HepG2 (cell line): ENCODE results near the gene UCKL1. TPM values are rescaled to one million over a fixed set of nuclear protein-coding genes. Genes with fewer than 3 reads are reported as not detected.

Source experiments
- AHR ChIP-seq: IDR thresholded peaks from 2 replicates; pipeline ENCODE4 v1.6.1; 2018; ENCODE audit warnings: missing genetic modification reagents, missing compliant biosample characterization
- BRD4 ChIP-seq: sonication (generic); formaldehyde crosslinking; IDR thresholded peaks from 2 replicates; pipeline ENCODE4 v1.4.0; 2020; ENCODE audit warnings: missing genetic modification reagents
- CHD2 ChIP-seq: IDR thresholded peaks from 2 replicates; pipeline ENCODE4 v1.6.1; 2011; ENCODE audit warnings: low read depth, low read length, improper control_type of control experiment
- CHD4 ChIP-seq: fragments of 200-600 bp; sonication (generic); IDR thresholded peaks from 2 replicates; pipeline ENCODE4 v1.7.0; 2017; ENCODE audit warnings: mild to moderate bottlenecking, low read length, borderline replicate concordance
- DNMT1 ChIP-seq: sonication (generic); formaldehyde crosslinking; IDR thresholded peaks from 2 replicates; pipeline ENCODE4 v1.5.1; 2020; ENCODE audit warnings: mild to moderate bottlenecking, missing genetic modification reagents
- EEA1 ChIP-seq: sonication (generic); formaldehyde crosslinking; IDR thresholded peaks from 2 replicates; pipeline ENCODE4 v1.5.1; 2020; ENCODE audit warnings: mild to moderate bottlenecking, missing genetic modification reagents, borderline replicate concordance
- FOSL1 ChIP-seq: sonication (generic); formaldehyde crosslinking; IDR thresholded peaks from 2 replicates; pipeline ENCODE4 v1.9.0; 2021; ENCODE audit warnings: missing genetic modification reagents, borderline replicate concordance
- HNRNPH1 ChIP-seq: fragments of 200-400 bp; formaldehyde crosslinking; optimal IDR thresholded peaks from 2 replicates; pipeline ENCODE3; 2017; ENCODE audit warnings: mild to moderate bottlenecking, low read depth, low read length
- JUND ChIP-seq: sonication (generic); formaldehyde crosslinking; IDR thresholded peaks from 2 replicates; pipeline ENCODE4 v1.8.0; 2022; ENCODE audit warnings: mild to moderate bottlenecking, missing genetic modification reagents
- KDM4B ChIP-seq: sonication (generic); formaldehyde crosslinking; IDR thresholded peaks from 2 replicates; pipeline ENCODE4 v1.4.0; 2020; ENCODE audit warnings: missing genetic modification reagents
- MED13 ChIP-seq: sonication (generic); formaldehyde crosslinking; IDR thresholded peaks from 2 replicates; pipeline ENCODE4 v1.5.0; 2020; ENCODE audit warnings: missing genetic modification reagents
- MTA1 ChIP-seq: sonication (generic); formaldehyde crosslinking; IDR thresholded peaks from 2 replicates; pipeline ENCODE4 v1.4.0; 2020; ENCODE audit warnings: missing genetic modification reagents, mild to moderate bottlenecking, borderline replicate concordance
- MXI1 ChIP-seq: IDR thresholded peaks from 3 replicates; pipeline ENCODE4 v1.6.1; 2012; ENCODE audit warnings: low read depth, low read length, inconsistent platforms, borderline replicate concordance
- NFKB2 ChIP-seq: sonication (generic); formaldehyde crosslinking; IDR thresholded peaks from 2 replicates; pipeline ENCODE4 v1.4.0; 2020; ENCODE audit warnings: missing genetic modification reagents, borderline replicate concordance
- RFX5 ChIP-seq: IDR thresholded peaks from 2 replicates; pipeline ENCODE4 v1.6.1; 2011; ENCODE audit warnings: low read depth, low read length, improper control_type of control experiment
- TAF15 ChIP-seq: fragments of 200-400 bp; formaldehyde crosslinking; IDR thresholded peaks from one replicate; pipeline ENCODE4 v1.6.1; 2018; ENCODE audit warnings: mild to moderate bottlenecking, low read depth, low read length; ENCODE audit not compliant: poor library complexity, severe bottlenecking
- ZNF451 ChIP-seq: sonication (generic); formaldehyde crosslinking; IDR thresholded peaks from 2 replicates; pipeline ENCODE4 v1.5.0; 2020; ENCODE audit warnings: mild to moderate bottlenecking, missing genetic modification reagents
- ZNF550 ChIP-seq: sonication (generic); formaldehyde crosslinking; IDR thresholded peaks from 2 replicates; pipeline ENCODE4 v1.4.0; 2020; ENCODE audit warnings: mild to moderate bottlenecking, missing genetic modification reagents, borderline replicate concordance
- ZNF589 ChIP-seq: sonication (generic); formaldehyde crosslinking; conservative IDR thresholded peaks from 2 replicates; pipeline ENCODE4 v1.8.0; 2022; ENCODE audit warnings: mild to moderate bottlenecking, moderate library complexity, missing genetic modification reagents
- ZNF713 ChIP-seq: sonication (generic); formaldehyde crosslinking; IDR thresholded peaks from 2 replicates; pipeline ENCODE4 v1.4.0; 2020; ENCODE audit warnings: mild to moderate bottlenecking, missing genetic modification reagents
- polyA plus RNA-seq, 8 experiments: library from polyadenylated mRNA; depleted of rRNA in 3 of 8; stranded (reverse) in 7 of 8; unstranded in 1 of 8; fragments of >200 nt; fragmentation: Illumina TruSeq in 4 of 8; extraction: Trizol in 4 of 8; gene quantifications; 2 replicates each; pipeline versions ENCODE4 v1.2.1 to v1.2.3, GENCODE V29; 2011 to 2016; ENCODE audit warnings: low read depth in 4 of 8, missing spikeins in 1 of 8, mixed read lengths in 1 of 8; ENCODE audit not compliant: insufficient read depth in 1 of 8
- total RNA-seq, 5 experiments: library from RNA; depleted of rRNA; stranded (reverse); fragments of >200 nt; fragmentation: Illumina TruSeq; extraction: Trizol; gene quantifications; 2 replicates each; pipeline ENCODE4 v1.2.3, GENCODE V29; 2016; ENCODE audit warnings: low read depth in 1 of 5
- TF ChIP-seq, protein P1 (sequence below): sonication (generic); formaldehyde crosslinking; conservative IDR thresholded peaks from 2 replicates; pipeline ENCODE4 v1.4.0; 2020; ENCODE audit warnings: missing genetic modification reagents
- TF ChIP-seq, protein P2 (sequence below): sonication (generic); formaldehyde crosslinking; IDR thresholded peaks from 2 replicates; pipeline ENCODE4 v1.4.0; 2020; ENCODE audit warnings: mild to moderate bottlenecking, missing genetic modification reagents
- TF ChIP-seq, protein P3 (sequence below): sonication (generic); formaldehyde crosslinking; IDR thresholded peaks from 2 replicates; pipeline ENCODE4 v1.9.0; 2022; ENCODE audit warnings: low read depth, missing genetic modification reagents

UCKL1 gene
- total and polyA plus RNA-seq, 2 of the 13 experiments (the other 11 are each of a cell fraction or from before 2014, with no cell fraction given), result 50.2 to 126 TPM

DNA sequence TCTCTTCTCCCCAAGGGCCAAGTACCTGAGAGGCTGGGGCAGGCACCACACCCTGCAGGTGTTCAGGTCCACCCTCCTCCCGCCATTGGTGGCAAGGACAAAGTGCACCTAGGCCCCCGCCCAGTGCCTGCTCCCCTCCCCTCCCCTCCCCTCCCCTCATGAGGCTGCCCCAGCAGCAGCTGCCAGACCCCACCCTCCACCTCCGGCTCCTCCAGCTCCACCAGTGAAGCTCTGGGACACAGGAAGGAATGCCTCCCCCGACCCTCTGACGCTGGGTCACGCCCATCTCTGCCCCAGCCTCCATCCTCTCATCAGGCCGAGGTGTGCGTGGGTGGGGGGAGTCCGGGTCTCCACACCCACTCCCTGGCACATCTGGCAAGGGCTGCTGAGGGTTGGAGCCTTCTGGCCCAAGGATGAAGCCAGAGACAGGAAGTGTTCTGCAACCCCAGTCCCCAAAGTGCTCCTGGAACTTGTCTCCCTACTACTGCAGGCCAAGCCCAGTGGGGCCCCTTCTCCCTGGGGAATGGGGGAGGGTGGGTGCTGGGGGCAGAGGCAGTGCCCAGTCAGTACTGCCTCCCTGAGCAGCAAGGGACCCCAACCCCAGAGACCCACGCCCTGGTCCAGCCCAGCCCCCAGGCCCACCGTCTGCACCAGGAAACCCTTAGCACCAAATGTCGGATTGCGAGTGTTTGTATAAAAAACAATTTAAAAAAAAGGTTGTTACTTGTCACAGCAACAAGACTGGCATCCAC is 1.6 kb upstream of the UCKL1 start (continued):
- peak; percentile 44; the same call in 1 of the 2 replicates for TF ChIP-seq BRD4 (CRISPR knock-in tag)
- TF ChIP-seq DNMT1 (CRISPR knock-in tag), result peak; percentile 30; the same call in 1 of the 2 replicates
- TF ChIP-seq CHD4, result no peak
- TF ChIP-seq TAF15, result peak; percentile 73
- TF ChIP-seq, protein P1, sequence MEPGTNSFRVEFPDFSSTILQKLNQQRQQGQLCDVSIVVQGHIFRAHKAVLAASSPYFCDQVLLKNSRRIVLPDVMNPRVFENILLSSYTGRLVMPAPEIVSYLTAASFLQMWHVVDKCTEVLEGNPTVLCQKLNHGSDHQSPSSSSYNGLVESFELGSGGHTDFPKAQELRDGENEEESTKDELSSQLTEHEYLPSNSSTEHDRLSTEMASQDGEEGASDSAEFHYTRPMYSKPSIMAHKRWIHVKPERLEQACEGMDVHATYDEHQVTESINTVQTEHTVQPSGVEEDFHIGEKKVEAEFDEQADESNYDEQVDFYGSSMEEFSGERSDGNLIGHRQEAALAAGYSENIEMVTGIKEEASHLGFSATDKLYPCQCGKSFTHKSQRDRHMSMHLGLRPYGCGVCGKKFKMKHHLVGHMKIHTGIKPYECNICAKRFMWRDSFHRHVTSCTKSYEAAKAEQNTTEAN (CRISPR knock-in tag), result no peak
- 0 out of 2 replicates have a peak, but pooled peaks have one; percentile 27 for TF ChIP-seq JUND
- TF ChIP-seq, protein P2, sequence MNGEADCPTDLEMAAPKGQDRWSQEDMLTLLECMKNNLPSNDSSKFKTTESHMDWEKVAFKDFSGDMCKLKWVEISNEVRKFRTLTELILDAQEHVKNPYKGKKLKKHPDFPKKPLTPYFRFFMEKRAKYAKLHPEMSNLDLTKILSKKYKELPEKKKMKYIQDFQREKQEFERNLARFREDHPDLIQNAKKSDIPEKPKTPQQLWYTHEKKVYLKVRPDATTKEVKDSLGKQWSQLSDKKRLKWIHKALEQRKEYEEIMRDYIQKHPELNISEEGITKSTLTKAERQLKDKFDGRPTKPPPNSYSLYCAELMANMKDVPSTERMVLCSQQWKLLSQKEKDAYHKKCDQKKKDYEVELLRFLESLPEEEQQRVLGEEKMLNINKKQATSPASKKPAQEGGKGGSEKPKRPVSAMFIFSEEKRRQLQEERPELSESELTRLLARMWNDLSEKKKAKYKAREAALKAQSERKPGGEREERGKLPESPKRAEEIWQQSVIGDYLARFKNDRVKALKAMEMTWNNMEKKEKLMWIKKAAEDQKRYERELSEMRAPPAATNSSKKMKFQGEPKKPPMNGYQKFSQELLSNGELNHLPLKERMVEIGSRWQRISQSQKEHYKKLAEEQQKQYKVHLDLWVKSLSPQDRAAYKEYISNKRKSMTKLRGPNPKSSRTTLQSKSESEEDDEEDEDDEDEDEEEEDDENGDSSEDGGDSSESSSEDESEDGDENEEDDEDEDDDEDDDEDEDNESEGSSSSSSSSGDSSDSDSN, result 0 out of 2 replicates have a peak, but pooled peaks have one; percentile 9
- TF ChIP-seq KDM4B (CRISPR knock-in tag), result no peak
- TF ChIP-seq AHR (CRISPR knock-in tag), result peak; percentile 34; the same call in 1 of the 2 replicates
- TF ChIP-seq ZNF550 (CRISPR knock-in tag), result 0 out of 2 replicates have a peak, but pooled peaks have one; percentile 42
- TF ChIP-seq ZNF451 (CRISPR knock-in tag), result 0 out of 2 replicates have a peak, but pooled peaks have one; percentile 18
- peak; percentile 14; the same call in 1 of the 2 replicates for TF ChIP-seq CHD2
- TF ChIP-seq HNRNPH1, result peak; percentile 20
- TF ChIP-seq, protein P3, sequence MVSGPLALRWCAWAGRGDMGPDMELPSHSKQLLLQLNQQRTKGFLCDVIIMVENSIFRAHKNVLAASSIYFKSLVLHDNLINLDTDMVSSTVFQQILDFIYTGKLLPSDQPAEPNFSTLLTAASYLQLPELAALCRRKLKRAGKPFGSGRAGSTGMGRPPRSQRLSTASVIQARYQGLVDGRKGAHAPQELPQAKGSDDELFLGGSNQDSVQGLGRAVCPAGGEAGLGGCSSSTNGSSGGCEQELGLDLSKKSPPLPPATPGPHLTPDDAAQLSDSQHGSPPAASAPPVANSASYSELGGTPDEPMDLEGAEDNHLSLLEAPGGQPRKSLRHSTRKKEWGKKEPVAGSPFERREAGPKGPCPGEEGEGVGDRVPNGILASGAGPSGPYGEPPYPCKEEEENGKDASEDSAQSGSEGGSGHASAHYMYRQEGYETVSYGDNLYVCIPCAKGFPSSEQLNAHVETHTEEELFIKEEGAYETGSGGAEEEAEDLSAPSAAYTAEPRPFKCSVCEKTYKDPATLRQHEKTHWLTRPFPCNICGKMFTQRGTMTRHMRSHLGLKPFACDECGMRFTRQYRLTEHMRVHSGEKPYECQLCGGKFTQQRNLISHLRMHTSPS (CRISPR knock-in tag), result peak; percentile 48; the same call in 1 of the 2 replicates
- no peak for TF ChIP-seq RFX5
- TF ChIP-seq NFKB2 (CRISPR knock-in tag), result 0 out of 2 replicates have a peak, but pooled peaks have one; percentile 27
- TF ChIP-seq EEA1 (CRISPR knock-in tag), result peak; percentile 23; the same call in 1 of the 2 replicates
- 0 out of 3 replicates have a peak, but pooled peaks have one; percentile 16 for TF ChIP-seq MXI1
- TF ChIP-seq MTA1 (CRISPR knock-in tag), result peak; percentile 58; the same call in 1 of the 2 replicates
- TF ChIP-seq MED13 (CRISPR knock-in tag), result 0 out of 2 replicates have a peak, but pooled peaks have one; percentile 43
- TF ChIP-seq ZNF713, result peak; percentile 90; the same call in 1 of the 2 replicates
- 0 out of 2 replicates have a peak, but pooled peaks have one; percentile 10 for TF ChIP-seq FOSL1 (CRISPR knock-in tag)
- 0 out of 2 replicates have a peak, but pooled peaks have one; percentile 0 for TF ChIP-seq ZNF589 (CRISPR knock-in tag)
